NCI-H1048 (cell line): ENCODE measurements around the gene TPH2.

Source experiments
- DNase-seq: peaks from one replicate; lab custom pipeline; 2025; lab: John Stamatoyannopoulos, UW

Gene TPH2

GRCh38 chr12:71938728-71939385, at the start of gene TPH2:
Gene TPH2, plus strand, starts transcription at chr12:71938845. Its CDS starts 142 bp downstream, at chr12:71938987.
- DNase-seq = peak; percentile 62

GRCh38 chr12:71890475-71890874, 48.2 kb upstream of the TPH2 start:
- no peak for DNase-seq

- DNase-seq = no peak
Measured at GRCh38 chr12:71892059-71892458, 46.6 kb upstream of the TPH2 start.

GRCh38 chr12:71896205-71896882, 42.3 kb upstream of the TPH2 start:
- DNase-seq = no peak

GRCh38 chr12:71900091-71900490, 38.6 kb upstream of the TPH2 start:
- DNase-seq = no peak

- no peak for DNase-seq
Measured at GRCh38 chr12:71904629-71905028, 34.0 kb upstream of the TPH2 start.

- no peak for DNase-seq
Measured at GRCh38 chr12:71935594-71935993, 3.1 kb upstream of the TPH2 start.

GRCh38 chr12:71940068-71940467, 1.4 kb downstream of the TPH2 start:
- DNase-seq = no peak

GRCh38 chr12:71941174-71941573, 2.5 kb downstream of the TPH2 start:
- DNase-seq = no peak

- DNase-seq = no peak
Measured at GRCh38 chr12:71942259-71942658, 3.6 kb downstream of the TPH2 start.

- DNase-seq = no peak
Measured at GRCh38 chr12:71942703-71943102, 4.1 kb downstream of the TPH2 start.

GRCh38 chr12:71945121-71945520, 6.5 kb downstream of the TPH2 start:
- DNase-seq = no peak

GRCh38 chr12:71945883-71946282, 7.2 kb downstream of the TPH2 start:
- DNase-seq = no peak

- DNase-seq = peak; percentile 90
Measured at GRCh38 chr12:71947645-71948105, 9.0 kb downstream of the TPH2 start.

GRCh38 chr12:71948390-71948789, 9.7 kb downstream of the TPH2 start:
- DNase-seq = no peak

GRCh38 chr12:71949646-71950045, 11.0 kb downstream of the TPH2 start:
- DNase-seq = no peak

GRCh38 chr12:71950404-71950803, 11.8 kb downstream of the TPH2 start:
- DNase-seq = no peak

- DNase-seq = no peak
Measured at GRCh38 chr12:71950819-71951218, 12.2 kb downstream of the TPH2 start.

GRCh38 chr12:71954083-71954778, 15.6 kb downstream of the TPH2 start:
- no peak for DNase-seq

GRCh38 chr12:71954861-71955260, 16.2 kb downstream of the TPH2 start:
- no peak for DNase-seq

GRCh38 chr12:71955970-71956369, 17.3 kb downstream of the TPH2 start:
- no peak for DNase-seq

- DNase-seq = no peak
Measured at GRCh38 chr12:71958056-71958455, 19.4 kb downstream of the TPH2 start.

GRCh38 chr12:71958457-71958856, 19.8 kb downstream of the TPH2 start:
- no peak for DNase-seq
